Naive thymus-derived CD8-positive, alpha-beta T cell (primary cell): Measurements from ENCODE around the gene HCN4. TPM values are rescaled to one million over a fixed set of nuclear protein-coding genes. Genes with fewer than 3 reads are reported as not detected.

Experiments
- ATAC-seq, 2 donors: fragments of 150-1000 bp; cut with Tn5 transposase in 1 of 2; sonication (Bioruptor Pico), chemical (Tn5 transposase) in 1 of 2; 1 replicate in 1 of 2; 2 replicates in 1 of 2; pipeline ENCODE4 v1.10.0; 2021; ENCODE audit warnings: mild to moderate bottlenecking in 2 of 2, moderate library complexity in 2 of 2
- POLR2A ChIA-PET: fragments of 350-600 bp; sonication (Branson Sonifier 250); formaldehyde crosslinking; loops from one replicate; lab custom pipeline; 2021; ENCODE audit warnings: antibody characterized with exemption; lab: Charles Lee
- DNase-seq, 10 donors: peaks; one replicate each; pipeline versions ENCODE4 v3.0.0 to v3.0.0-alpha.2; 2020 to 2022
- H3K27ac Mint-ChIP-seq, 10 donors: one replicate each; pipeline ENCODE4 v1.8.0; 2020 to 2022; ENCODE audit warnings: mild to moderate bottlenecking in 10 of 10, mixed read lengths in 10 of 10, moderate library complexity in 4 of 10, inconsistent platforms in 1 of 10
- H3K27me3 Mint-ChIP-seq, 5 donors: one replicate each; pipeline ENCODE4 v1.8.0; 2021 to 2022; ENCODE audit warnings: mixed read lengths in 5 of 5
- H3K36me3 Mint-ChIP-seq, 3 donors: one replicate each; pipeline ENCODE4 v1.8.0; 2020 to 2022; ENCODE audit warnings: mixed read lengths in 3 of 3, mild to moderate bottlenecking in 2 of 3, inconsistent platforms in 1 of 3
- H3K4me1 Mint-ChIP-seq, 4 donors: one replicate each; pipeline ENCODE4 v1.8.0; 2021 to 2022; ENCODE audit warnings: mixed read lengths in 4 of 4
- H3K4me3 Mint-ChIP-seq, 10 donors: one replicate each; pipeline ENCODE4 v1.8.0; 2020 to 2022; ENCODE audit warnings: mild to moderate bottlenecking in 10 of 10, mixed read lengths in 10 of 10, moderate library complexity in 6 of 10, inconsistent platforms in 1 of 10
- H3K9me3 Mint-ChIP-seq, 9 donors: one replicate each; pipeline ENCODE4 v1.8.0; 2020 to 2022; ENCODE audit warnings: mixed read lengths in 9 of 9, mild to moderate bottlenecking in 3 of 9, inconsistent platforms in 1 of 9, moderate library complexity in 1 of 9
- polyA plus RNA-seq, 3 donors: library from polyadenylated mRNA; unstranded; fragments of 300-500 nt; fragmentation: Illumina TruSeq; gene quantifications; one replicate each; pipeline ENCODE4 v1.2.3, GENCODE V29; 2021
- total RNA-seq, 8 experiments: library from RNA in 2 of 8; stranded (reverse) in 2 of 8; gene quantifications; one replicate each; pipeline ENCODE4 v1.2.3 and lab custom pipeline; 2021 to 2026

The HCN4 gene
- total and polyA plus RNA-seq, 5 experiments from 2014 or later = not detected

- POLR2A ChIA-PET = no interaction called here
- ATAC-seq (no peak), DNase-seq (no peak)
- Mint-ChIP-seq H3K9me3 (no peaks in the 10 kb centered on the region), H3K27ac (no peak overlapping the region), H3K4me1 (no peaks in the 10 kb centered on the region), H3K4me3 (no peak overlapping the region), H3K36me3 (no peaks in the 10 kb centered on the region), H3K27me3 (peaks cover 2 to 17% (median 8%) of the 10 kb centered on the region in 5 donors)
These were observed 14.5 kb downstream of the HCN4 start for GRCh38 chr15:73354241-73354640.

GRCh38 chr15:73353734-73354133 is 15.0 kb downstream of the HCN4 start:
- DNase-seq (no peak), ATAC-seq (no peak)
- no peak overlapping the region for H3K27ac Mint-ChIP-seq
- H3K36me3 Mint-ChIP-seq = no peaks in the 10 kb centered on the region
- peaks cover 0 to under 1% (median 0%) of the 10 kb centered on the region in 9 donors for H3K9me3 Mint-ChIP-seq
- POLR2A ChIA-PET = no interaction called here
- H3K4me1 Mint-ChIP-seq = no peaks in the 10 kb centered on the region
- no peak overlapping the region for H3K4me3 Mint-ChIP-seq
- peaks cover 2 to 21% (median 8%) of the 10 kb centered on the region in 5 donors for H3K27me3 Mint-ChIP-seq

GRCh38 chr15:73352082-73352481 is 16.7 kb downstream of the HCN4 start:
- no peak for DNase-seq
- Mint-ChIP-seq H3K27me3 (peaks cover 0 to 23% (median 6%) of the 10 kb centered on the region in 5 donors), H3K36me3 (no peaks in the 10 kb centered on the region), H3K4me3 (no peak overlapping the region), H3K27ac (no peak overlapping the region), H3K4me1 (no peaks in the 10 kb centered on the region), H3K9me3 (peaks cover 0 to 2% (median 0%) of the 10 kb centered on the region in 9 donors)
- ATAC-seq = no peak
- POLR2A ChIA-PET = no interaction called here

GRCh38 chr15:73349191-73349590 is 19.6 kb downstream of the HCN4 start:
- no peak overlapping the region for H3K27ac Mint-ChIP-seq
- POLR2A ChIA-PET = no interaction called here
- no peak for ATAC-seq
- no peak overlapping the region for H3K4me3 Mint-ChIP-seq
- no peaks in the 10 kb centered on the region for H3K36me3 Mint-ChIP-seq
- DNase-seq = no peak
- H3K4me1 Mint-ChIP-seq = no peaks in the 10 kb centered on the region
- peaks cover 0 to 3% (median 0%) of the 10 kb centered on the region in 9 donors for H3K9me3 Mint-ChIP-seq
- H3K27me3 Mint-ChIP-seq = peaks cover 0 to 18% (median 3%) of the 10 kb centered on the region in 5 donors

GRCh38 chr15:73346735-73347312 is 21.9 kb downstream of the HCN4 start:
- POLR2A ChIA-PET = no interaction called here
- DNase-seq (peak; percentile 5 to 73 (median 46)), ATAC-seq (peak in 1 of 2 donors; percentile 42)
- Mint-ChIP-seq H3K36me3 (no peaks in the 10 kb centered on the region), H3K4me3 (no peak overlapping the region), H3K9me3 (peaks cover 0 to 18% (median 7%) of the 10 kb centered on the region in 9 donors), H3K4me1 (no peaks in the 10 kb centered on the region), H3K27ac (no peak overlapping the region), H3K27me3 (peaks cover 3 to 28% (median 9%) of the 10 kb centered on the region in 5 donors)

- Mint-ChIP-seq H3K27me3 (peaks cover 3 to 28% (median 9%) of the 10 kb centered on the region in 5 donors), H3K36me3 (no peaks in the 10 kb centered on the region), H3K4me3 (no peak overlapping the region), H3K27ac (no peak overlapping the region), H3K4me1 (no peaks in the 10 kb centered on the region), H3K9me3 (peaks cover 0 to 18% (median 7%) of the 10 kb centered on the region in 9 donors)
- POLR2A ChIA-PET = no interaction called here
- ATAC-seq = no peak
- no peak for DNase-seq
These were observed 23.1 kb downstream of the HCN4 start for GRCh38 chr15:73345658-73346057.

GRCh38 chr15:73344056-73344455 is 24.7 kb downstream of the HCN4 start:
- Mint-ChIP-seq H3K27me3 (peaks cover 3 to 28% (median 9%) of the 10 kb centered on the region in 5 donors), H3K27ac (no peak overlapping the region), H3K4me1 (no peaks in the 10 kb centered on the region), H3K4me3 (no peak overlapping the region), H3K36me3 (no peaks in the 10 kb centered on the region), H3K9me3 (peaks cover 0 to 18% (median 7%) of the 10 kb centered on the region in 9 donors)
- no peak for ATAC-seq
- DNase-seq = no peak
- POLR2A ChIA-PET = no interaction called here

- no peak overlapping the region for H3K4me3 Mint-ChIP-seq
- ATAC-seq (no peak), DNase-seq (no peak)
- no peak overlapping the region for H3K27ac Mint-ChIP-seq
- no peaks in the 10 kb centered on the region for H3K36me3 Mint-ChIP-seq
- peaks cover 0 to 18% (median 8%) of the 10 kb centered on the region in 9 donors for H3K9me3 Mint-ChIP-seq
- POLR2A ChIA-PET = no interaction called here
- H3K4me1 Mint-ChIP-seq = no peaks in the 10 kb centered on the region
- H3K27me3 Mint-ChIP-seq = peaks cover 6 to 18% (median 12%) of the 10 kb centered on the region in 5 donors
These were observed 26.7 kb downstream of the HCN4 start for GRCh38 chr15:73341886-73342600.

- H3K27ac Mint-ChIP-seq = no peak overlapping the region
- no peaks in the 10 kb centered on the region for H3K4me1 Mint-ChIP-seq
- peaks cover 7 to 28% (median 12%) of the 10 kb centered on the region in 5 donors for H3K27me3 Mint-ChIP-seq
- H3K4me3 Mint-ChIP-seq = no peak overlapping the region
- DNase-seq (no peak), ATAC-seq (no peak)
- peaks cover 0 to 18% (median 9%) of the 10 kb centered on the region in 9 donors for H3K9me3 Mint-ChIP-seq
- no peaks in the 10 kb centered on the region for H3K36me3 Mint-ChIP-seq
- POLR2A ChIA-PET = no interaction called here
These were observed 28.1 kb downstream of the HCN4 start for GRCh38 chr15:73340502-73341192.

- H3K27me3 Mint-ChIP-seq = peaks cover 7 to 25% (median 10%) of the 10 kb centered on the region in 5 donors
- no peak overlapping the region for H3K27ac Mint-ChIP-seq
- no peaks in the 10 kb centered on the region for H3K4me1 Mint-ChIP-seq
- ATAC-seq = no peak
- H3K36me3 Mint-ChIP-seq = no peaks in the 10 kb centered on the region
- H3K4me3 Mint-ChIP-seq = no peak overlapping the region
- DNase-seq = no peak
- POLR2A ChIA-PET = no interaction called here
- H3K9me3 Mint-ChIP-seq = peaks cover 0 to 15% (median 9%) of the 10 kb centered on the region in 9 donors
These were observed 30.0 kb downstream of the HCN4 start for GRCh38 chr15:73338606-73339374.

GRCh38 chr15:73338058-73338457 is 30.7 kb downstream of the HCN4 start:
- peaks cover 3 to 18% (median 4%) of the 10 kb centered on the region in 5 donors for H3K27me3 Mint-ChIP-seq
- H3K36me3 Mint-ChIP-seq = no peaks in the 10 kb centered on the region
- no peak for DNase-seq
- H3K27ac Mint-ChIP-seq = no peak overlapping the region
- ATAC-seq = no peak
- peaks cover 0 to 9% (median 4%) of the 10 kb centered on the region in 9 donors for H3K9me3 Mint-ChIP-seq
- H3K4me3 Mint-ChIP-seq = no peak overlapping the region
- POLR2A ChIA-PET = no interaction called here
- H3K4me1 Mint-ChIP-seq = no peaks in the 10 kb centered on the region

- no peak overlapping the region for H3K27ac Mint-ChIP-seq
- POLR2A ChIA-PET = no interaction called here
These were observed 31.6 kb downstream of the HCN4 start for GRCh38 chr15:73337187-73337586.

More at GRCh38 chr15:73337187-73337586, 31.6 kb downstream of the HCN4 start:
- no peaks in the 10 kb centered on the region for H3K36me3 Mint-ChIP-seq
- DNase-seq (no peak), ATAC-seq (no peak)
- H3K27me3 Mint-ChIP-seq = peaks cover 0 to 11% (median 4%) of the 10 kb centered on the region in 5 donors
- H3K4me1 Mint-ChIP-seq = no peaks in the 10 kb centered on the region
- no peak overlapping the region for H3K4me3 Mint-ChIP-seq
- peaks cover 0 to 5% (median 0%) of the 10 kb centered on the region in 9 donors for H3K9me3 Mint-ChIP-seq
